ENCODE data around the gene ASNS. TPM values are rescaled to one million over a fixed set of nuclear protein-coding genes. Genes with fewer than 3 reads are reported as not detected.

The ASNS gene
- total and polyA plus RNA-seq, 10 of the 15 experiments (the other 5 are each of a cell fraction or from before 2014, with no cell fraction given) = 33.1 to 105 (median 67.4) TPM

DNA sequence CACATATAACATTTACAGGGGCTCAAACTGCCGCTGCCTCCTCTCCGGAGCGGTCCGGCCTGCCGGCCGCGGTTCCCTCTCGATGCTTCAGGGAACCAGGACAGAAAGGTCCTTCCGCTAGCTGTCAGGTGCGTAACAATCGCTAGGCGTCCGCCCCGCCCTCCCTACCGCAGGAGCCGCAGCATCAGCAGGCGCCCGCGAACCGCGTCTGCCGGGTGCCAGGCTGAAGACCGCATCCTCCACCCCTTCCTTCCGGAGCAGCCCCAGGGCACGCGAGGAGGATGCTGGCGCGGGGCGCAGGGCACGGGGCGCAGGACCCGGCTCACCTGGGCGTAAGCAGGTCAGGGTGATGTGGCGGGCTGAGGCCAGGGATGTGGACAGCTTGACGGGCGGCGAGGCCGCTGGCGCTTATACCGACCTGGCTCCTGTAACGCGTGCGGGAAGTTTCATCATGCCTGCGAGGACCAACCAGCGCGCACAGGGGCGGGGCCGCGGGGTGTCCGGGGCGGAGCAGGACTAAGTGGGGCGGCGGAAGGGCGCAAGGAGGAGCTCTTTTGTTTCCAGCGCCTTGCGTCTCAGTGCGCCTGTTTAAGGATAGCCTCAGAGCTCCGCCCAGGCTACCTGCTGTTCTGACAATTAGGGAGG, at the start of gene ASNS (continued):
- TF ChIP-seq, protein P1, sequence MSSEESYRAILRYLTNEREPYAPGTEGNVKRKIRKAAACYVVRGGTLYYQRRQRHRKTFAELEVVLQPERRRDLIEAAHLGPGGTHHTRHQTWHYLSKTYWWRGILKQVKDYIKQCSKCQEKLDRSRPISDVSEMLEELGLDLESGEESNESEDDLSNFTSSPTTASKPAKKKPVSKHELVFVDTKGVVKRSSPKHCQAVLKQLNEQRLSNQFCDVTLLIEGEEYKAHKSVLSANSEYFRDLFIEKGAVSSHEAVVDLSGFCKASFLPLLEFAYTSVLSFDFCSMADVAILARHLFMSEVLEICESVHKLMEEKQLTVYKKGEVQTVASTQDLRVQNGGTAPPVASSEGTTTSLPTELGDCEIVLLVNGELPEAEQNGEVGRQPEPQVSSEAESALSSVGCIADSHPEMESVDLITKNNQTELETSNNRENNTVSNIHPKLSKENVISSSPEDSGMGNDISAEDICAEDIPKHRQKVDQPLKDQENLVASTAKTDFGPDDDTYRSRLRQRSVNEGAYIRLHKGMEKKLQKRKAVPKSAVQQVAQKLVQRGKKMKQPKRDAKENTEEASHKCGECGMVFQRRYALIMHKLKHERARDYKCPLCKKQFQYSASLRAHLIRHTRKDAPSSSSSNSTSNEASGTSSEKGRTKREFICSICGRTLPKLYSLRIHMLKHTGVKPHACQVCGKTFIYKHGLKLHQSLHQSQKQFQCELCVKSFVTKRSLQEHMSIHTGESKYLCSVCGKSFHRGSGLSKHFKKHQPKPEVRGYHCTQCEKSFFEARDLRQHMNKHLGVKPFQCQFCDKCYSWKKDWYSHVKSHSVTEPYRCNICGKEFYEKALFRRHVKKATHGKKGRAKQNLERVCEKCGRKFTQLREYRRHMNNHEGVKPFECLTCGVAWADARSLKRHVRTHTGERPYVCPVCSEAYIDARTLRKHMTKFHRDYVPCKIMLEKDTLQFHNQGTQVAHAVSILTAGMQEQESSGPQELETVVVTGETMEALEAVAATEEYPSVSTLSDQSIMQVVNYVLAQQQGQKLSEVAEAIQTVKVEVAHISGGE (CRISPR knock-in tag; IDR thresholded peaks at IDR 0.05) = no peak
- TF ChIP-seq JUND (IDR thresholded peaks at IDR 0.05; ENCODE audit: low read depth, low read length) (no peak), MTA3 (IDR thresholded peaks at IDR 0.05; ENCODE audit: borderline replicate concordance, low read length) (no peak; the same call in 1 of the 2 replicates), NFYB (IDR thresholded peaks at IDR 0.05; ENCODE audit: insufficient read depth, low read depth, low read length) (peak; percentile 77), CTCF (IDR thresholded peaks at IDR 0.05 in 2 of 3, conservative IDR thresholded peaks at IDR 0.05 in 1 of 3; ENCODE audit: control insufficient read depth in 2 of 3, extremely low read depth in 1 of 3, insufficient read depth in 1 of 3, low read depth in 3 of 3, low read length in 3 of 3) (0 out of 6 replicates have a peak, but pooled peaks of 1 of the 3 experiments have one; percentile 3), CHD4 (IDR thresholded peaks at IDR 0.05) (no peak), NR2C2 (IDR thresholded peaks at IDR 0.05; ENCODE audit: borderline replicate concordance, control insufficient read depth, insufficient read length, low read depth) (no peak), SPI1 (IDR thresholded peaks at IDR 0.05; ENCODE audit: borderline replicate concordance, insufficient read depth, low read depth, low read length) (no peak), POLR2A (IDR thresholded peaks at IDR 0.05; ENCODE audit: low read depth, low read length) (peak; percentile 99), POLR2AphosphoS2 (IDR thresholded peaks at IDR 0.05; ENCODE audit: low read depth, low read length) (no peak), KAT2A (conservative IDR thresholded peaks at IDR 0.05; ENCODE audit: control insufficient read depth, low read depth, low read length) (no peak), FOXM1 (IDR thresholded peaks at IDR 0.05; ENCODE audit: low read depth, low read length) (no peak), GATAD2B (conservative IDR thresholded peaks at IDR 0.05; ENCODE audit: low read depth) (peak; percentile 89)
- TF ChIP-seq, protein P2, sequence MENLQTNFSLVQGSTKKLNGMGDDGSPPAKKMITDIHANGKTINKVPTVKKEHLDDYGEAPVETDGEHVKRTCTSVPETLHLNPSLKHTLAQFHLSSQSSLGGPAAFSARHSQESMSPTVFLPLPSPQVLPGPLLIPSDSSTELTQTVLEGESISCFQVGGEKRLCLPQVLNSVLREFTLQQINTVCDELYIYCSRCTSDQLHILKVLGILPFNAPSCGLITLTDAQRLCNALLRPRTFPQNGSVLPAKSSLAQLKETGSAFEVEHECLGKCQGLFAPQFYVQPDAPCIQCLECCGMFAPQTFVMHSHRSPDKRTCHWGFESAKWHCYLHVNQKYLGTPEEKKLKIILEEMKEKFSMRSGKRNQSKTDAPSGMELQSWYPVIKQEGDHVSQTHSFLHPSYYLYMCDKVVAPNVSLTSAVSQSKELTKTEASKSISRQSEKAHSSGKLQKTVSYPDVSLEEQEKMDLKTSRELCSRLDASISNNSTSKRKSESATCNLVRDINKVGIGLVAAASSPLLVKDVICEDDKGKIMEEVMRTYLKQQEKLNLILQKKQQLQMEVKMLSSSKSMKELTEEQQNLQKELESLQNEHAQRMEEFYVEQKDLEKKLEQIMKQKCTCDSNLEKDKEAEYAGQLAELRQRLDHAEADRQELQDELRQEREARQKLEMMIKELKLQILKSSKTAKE (IDR thresholded peaks at IDR 0.05; ENCODE audit: low read depth, poor library complexity, severe bottlenecking) = no peak
- TF ChIP-seq, protein P3, sequence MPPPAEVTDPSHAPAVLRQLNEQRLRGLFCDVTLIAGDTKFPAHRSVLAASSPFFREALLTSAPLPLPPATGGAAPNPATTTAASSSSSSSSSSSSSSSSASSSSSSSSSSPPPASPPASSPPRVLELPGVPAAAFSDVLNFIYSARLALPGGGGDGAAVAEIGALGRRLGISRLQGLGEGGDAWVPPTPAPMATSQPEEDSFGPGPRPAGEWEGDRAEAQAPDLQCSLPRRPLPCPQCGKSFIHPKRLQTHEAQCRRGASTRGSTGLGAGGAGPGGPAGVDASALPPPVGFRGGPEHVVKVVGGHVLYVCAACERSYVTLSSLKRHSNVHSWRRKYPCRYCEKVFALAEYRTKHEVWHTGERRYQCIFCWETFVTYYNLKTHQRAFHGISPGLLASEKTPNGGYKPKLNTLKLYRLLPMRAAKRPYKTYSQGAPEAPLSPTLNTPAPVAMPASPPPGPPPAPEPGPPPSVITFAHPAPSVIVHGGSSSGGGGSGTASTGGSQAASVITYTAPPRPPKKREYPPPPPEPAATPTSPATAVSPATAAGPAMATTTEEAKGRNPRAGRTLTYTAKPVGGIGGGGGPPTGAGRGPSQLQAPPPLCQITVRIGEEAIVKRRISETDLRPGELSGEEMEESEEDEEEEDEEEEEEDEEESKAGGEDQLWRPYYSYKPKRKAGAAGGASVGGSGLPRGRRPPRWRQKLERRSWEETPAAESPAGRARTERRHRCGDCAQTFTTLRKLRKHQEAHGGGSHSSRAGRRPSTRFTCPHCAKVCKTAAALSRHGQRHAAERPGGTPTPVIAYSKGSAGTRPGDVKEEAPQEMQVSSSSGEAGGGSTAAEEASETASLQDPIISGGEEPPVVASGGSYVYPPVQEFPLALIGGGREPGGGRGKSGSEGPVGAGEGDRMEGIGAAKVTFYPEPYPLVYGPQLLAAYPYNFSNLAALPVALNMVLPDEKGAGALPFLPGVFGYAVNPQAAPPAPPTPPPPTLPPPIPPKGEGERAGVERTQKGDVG (CRISPR knock-in tag; IDR thresholded peaks at IDR 0.05) = no peak

All from GM12878 (cell line).